Hypothalamus (tissue), 51 donors: ENCODE measurements around the gene CYFIP2.
A peak's percentile ranks its signal among the peaks of the same experiment; 100 is the strongest.

ENCODE experiments used
- DNase-seq, 51 donors: peaks; one replicate each; lab custom pipeline; 2025; lab: John Stamatoyannopoulos, UW

Gene CYFIP2

GRCh38 chr5:157253547-157253946 is 12.4 kb upstream of the CYFIP2 start:
- peak in 25 of 51 donors; percentile 2 to 68 (median 27) for DNase-seq

- no peak for DNase-seq
Measured at GRCh38 chr5:157258450-157258849, 7.5 kb upstream of the CYFIP2 start.

- no peak for DNase-seq
Measured at GRCh38 chr5:157259699-157260098, 6.2 kb upstream of the CYFIP2 start.

- DNase-seq, result no peak
Measured at GRCh38 chr5:157263496-157264090, 2.3 kb upstream of the CYFIP2 start.

- peak in 10 of 51 donors; percentile 16 to 61 (median 39) for DNase-seq
Measured at GRCh38 chr5:157266286-157267007, 524 bp downstream of the CYFIP2 start.

- peak in 1 of 51 donors; percentile 34 for DNase-seq
Measured at GRCh38 chr5:157267025-157267424, 1.1 kb downstream of the CYFIP2 start.

GRCh38 chr5:157267761-157268480 is 2.0 kb downstream of the CYFIP2 start:
- DNase-seq, result peak in 8 of 51 donors; percentile 13 to 56 (median 26)

GRCh38 chr5:157269165-157269671 is 3.3 kb downstream of the CYFIP2 start:
- DNase-seq, result no peak

GRCh38 chr5:157269761-157270272 is 3.9 kb downstream of the CYFIP2 start:
- no peak for DNase-seq

- no peak for DNase-seq
Measured at GRCh38 chr5:157270771-157271170, 4.8 kb downstream of the CYFIP2 start.

- DNase-seq, result no peak
Measured at GRCh38 chr5:157271740-157272271, 5.9 kb downstream of the CYFIP2 start.

- DNase-seq, result no peak
Measured at GRCh38 chr5:157273131-157273556, 7.2 kb downstream of the CYFIP2 start.

- no peak for DNase-seq
Measured at GRCh38 chr5:157275403-157275802, 9.5 kb downstream of the CYFIP2 start.

- no peak for DNase-seq
Measured at GRCh38 chr5:157278319-157279037, 12.6 kb downstream of the CYFIP2 start.

GRCh38 chr5:157279605-157280239 is 13.8 kb downstream of the CYFIP2 start:
- no peak for DNase-seq

GRCh38 chr5:157280927-157281326 is 15.0 kb downstream of the CYFIP2 start:
- DNase-seq, result no peak

- DNase-seq, result no peak
Measured at GRCh38 chr5:157282150-157282549, 16.2 kb downstream of the CYFIP2 start.

- peak in 1 of 51 donors; percentile 10 for DNase-seq
Measured at GRCh38 chr5:157283434-157283833, 17.5 kb downstream of the CYFIP2 start.

GRCh38 chr5:157284458-157285212 is 18.7 kb downstream of the CYFIP2 start:
- peak in 1 of 51 donors; percentile 12 for DNase-seq
